HFFc6 (cell line): ENCODE data around the gene NFIA. TPM values are rescaled to one million over a fixed set of nuclear protein-coding genes. Genes with fewer than 3 reads are reported as not detected.

Experiments
- DNase-seq: peaks from one replicate; pipeline ENCODE4 v3.0.0-alpha.2; 2018
- H3K27ac Mint-ChIP-seq: 2 replicates; pipeline ENCODE4 v1.8.0; 2020; ENCODE audit warnings: mild to moderate bottlenecking, mixed read lengths
- H3K27me3 Mint-ChIP-seq: 2 replicates; pipeline ENCODE4 v1.8.0; 2021; ENCODE audit warnings: mild to moderate bottlenecking, moderate library complexity, mixed read lengths; ENCODE audit not compliant: insufficient read depth
- H3K36me3 Mint-ChIP-seq: 2 replicates; pipeline ENCODE4 v1.8.0; 2021; ENCODE audit warnings: low read depth, mixed read lengths
- H3K4me1 Mint-ChIP-seq: 2 replicates; pipeline ENCODE4 v1.8.0; 2020; ENCODE audit warnings: low read depth, mixed read lengths
- H3K4me3 Mint-ChIP-seq: 2 replicates; pipeline ENCODE4 v1.8.0; 2020; ENCODE audit warnings: mild to moderate bottlenecking, moderate library complexity, mixed read lengths
- H3K9me3 Mint-ChIP-seq: 2 replicates; pipeline ENCODE4 v1.8.0; 2020; ENCODE audit warnings: mild to moderate bottlenecking, mixed read lengths
- CTCF ChIP-seq: fragments of 200-600 bp; sonication (generic); IDR thresholded peaks from 2 replicates; pipeline ENCODE4 v1.5.0; 2021; ENCODE audit warnings: antibody characterized with exemption, mild to moderate bottlenecking
- total RNA-seq, 6 experiments: library from RNA; stranded (reverse); fragmentation: NEBNext Ultra II Directional; extraction: Animal tissue kit (Norgen Biotek cat#: 25700); gene quantifications; 2 replicates in 1 of 6; 3 replicates in 5 of 6; pipeline ENCODE4 v1.2.3, GENCODE V29; 2021

NFIA gene
- total RNA-seq, 6 experiments from 2014 or later: 8.5 to 11.3 (median 10.4) TPM

GRCh38 chr1:61353797-61354406 is 271.5 kb downstream of the NFIA start:
- Mint-ChIP-seq H3K27ac (no peak overlapping the region), H3K36me3 (no peaks in the 10 kb centered on the region), H3K27me3 (no peaks in the 10 kb centered on the region), H3K9me3 (no peaks in the 10 kb centered on the region), H3K4me3 (no peak overlapping the region), H3K4me1 (peaks cover 11% of the 10 kb centered on the region)
- no peak for TF ChIP-seq CTCF
- no peak for DNase-seq

GRCh38 chr1:61356016-61356415 is 273.7 kb downstream of the NFIA start:
- H3K9me3 Mint-ChIP-seq: no peaks in the 10 kb centered on the region
- DNase-seq: no peak
- H3K36me3 Mint-ChIP-seq: no peaks in the 10 kb centered on the region
- H3K4me3 Mint-ChIP-seq: no peak overlapping the region
- H3K27ac Mint-ChIP-seq: no peak overlapping the region
- no peaks in the 10 kb centered on the region for H3K27me3 Mint-ChIP-seq
- peaks cover 11% of the 10 kb centered on the region for H3K4me1 Mint-ChIP-seq
- TF ChIP-seq CTCF: no peak

GRCh38 chr1:61356995-61357394 is 274.6 kb downstream of the NFIA start:
- no peak overlapping the region for H3K27ac Mint-ChIP-seq
- H3K4me1 Mint-ChIP-seq: peaks cover 11% of the 10 kb centered on the region
- no peaks in the 10 kb centered on the region for H3K9me3 Mint-ChIP-seq
- TF ChIP-seq CTCF: no peak
- H3K36me3 Mint-ChIP-seq: no peaks in the 10 kb centered on the region
- no peak overlapping the region for H3K4me3 Mint-ChIP-seq
- no peak for DNase-seq
- H3K27me3 Mint-ChIP-seq: no peaks in the 10 kb centered on the region

- H3K9me3 Mint-ChIP-seq: no peaks in the 10 kb centered on the region
- no peak overlapping the region for H3K4me3 Mint-ChIP-seq
- no peaks in the 10 kb centered on the region for H3K36me3 Mint-ChIP-seq
- TF ChIP-seq CTCF: no peak
- peaks cover 11% of the 10 kb centered on the region for H3K4me1 Mint-ChIP-seq
- no peak for DNase-seq
- H3K27me3 Mint-ChIP-seq: no peaks in the 10 kb centered on the region
- no peak overlapping the region for H3K27ac Mint-ChIP-seq
Observed at GRCh38 chr1:61357539-61357938, 275.2 kb downstream of the NFIA start.

- Mint-ChIP-seq H3K27me3 (no peaks in the 10 kb centered on the region), H3K36me3 (no peaks in the 10 kb centered on the region), H3K27ac (no peak overlapping the region), H3K4me3 (no peak overlapping the region), H3K4me1 (peaks cover 11% of the 10 kb centered on the region), H3K9me3 (no peaks in the 10 kb centered on the region)
- TF ChIP-seq CTCF: no peak
- DNase-seq: no peak
Observed at GRCh38 chr1:61358770-61359455, 276.6 kb downstream of the NFIA start.
